GM10266 (cell line): ENCODE data around the gene SMDT1.
"Not testable (repeated sequence)": the region's sequence is repeated elsewhere in the genome, so short reads cannot be mapped to it uniquely, and the experiment has no call there.

ENCODE experiments used
- DNase-seq: peaks from one replicate; pipeline ENCODE4 v3.0.0; 2012; ENCODE audit errors: extremely low spot score
- CTCF ChIP-seq: IDR thresholded peaks from 2 replicates; pipeline ENCODE4 v1.5.1; 2012; ENCODE audit warnings: mild to moderate bottlenecking, low read depth; ENCODE audit not compliant: control insufficient read depth, insufficient read depth; ENCODE audit errors: missing control alignments

The SMDT1 gene

DNA sequence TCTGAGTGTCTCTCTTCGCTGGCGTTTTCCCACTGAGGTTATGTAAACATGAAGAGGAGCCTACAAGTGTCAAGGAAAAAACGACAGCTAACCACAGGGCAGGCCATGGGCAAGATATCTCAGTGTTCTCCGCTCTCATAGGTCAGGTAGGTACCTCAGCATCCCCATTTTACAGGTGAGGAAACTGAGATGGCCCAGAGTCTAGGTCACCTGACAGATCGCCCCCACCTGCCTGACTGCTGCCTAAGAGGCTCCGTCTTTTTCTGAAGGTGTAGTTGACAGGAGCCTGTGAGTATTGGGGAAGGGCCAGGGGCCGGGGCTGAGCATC is 11.9 kb downstream of the SMDT1 start:
- DNase-seq, result no peak

DNA sequence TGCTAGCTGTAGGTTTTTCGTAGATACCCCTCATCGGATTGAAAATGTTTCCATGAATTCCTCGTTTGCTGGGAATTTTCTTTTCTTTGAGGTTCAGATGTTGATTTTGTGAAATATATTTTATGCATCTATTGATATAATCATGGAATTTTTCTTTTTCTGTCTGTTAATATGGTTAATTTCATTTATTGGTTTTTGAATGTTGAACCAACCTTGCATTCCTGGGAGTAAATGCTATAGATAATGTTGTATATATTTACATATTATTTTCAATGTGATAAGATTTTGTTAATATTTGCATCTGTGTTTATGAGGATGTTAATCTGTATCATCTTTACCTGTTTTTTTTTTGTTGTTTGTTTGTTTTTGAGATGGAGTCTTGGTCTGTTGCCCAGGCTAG is 21.7 kb downstream of the SMDT1 start:
- no peak for TF ChIP-seq CTCF
- DNase-seq, result no peak

More for the DNA sequence above, 11.9 kb downstream of the SMDT1 start:
- no peak for TF ChIP-seq CTCF

DNA sequence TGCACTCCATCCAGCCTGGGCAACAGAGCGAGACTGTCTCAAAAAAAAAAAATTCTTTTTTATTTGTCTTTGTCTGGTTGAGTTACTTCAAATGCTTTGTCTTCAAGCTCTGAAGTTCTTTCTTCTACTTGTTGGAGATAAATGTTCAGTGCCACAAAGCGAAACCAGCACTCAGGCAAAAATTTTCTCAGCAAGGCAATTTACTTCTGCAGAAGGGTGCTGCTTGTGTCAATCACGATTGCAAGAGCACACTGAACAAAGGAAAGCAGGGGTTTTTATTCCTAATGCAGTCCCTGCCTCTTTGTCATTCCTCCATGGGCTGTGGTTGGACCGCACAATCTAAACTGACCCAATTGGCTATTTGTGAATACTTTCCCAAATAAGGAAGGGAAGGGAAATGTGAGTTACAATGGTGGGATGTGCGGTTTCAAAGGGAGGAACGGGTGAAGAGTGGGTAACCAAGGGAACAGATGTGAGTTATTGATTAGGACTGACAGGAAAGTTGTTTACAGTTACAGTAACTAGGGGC is 24.9 kb downstream of the SMDT1 start:
- DNase-seq, result not testable (repeated sequence)

DNA sequence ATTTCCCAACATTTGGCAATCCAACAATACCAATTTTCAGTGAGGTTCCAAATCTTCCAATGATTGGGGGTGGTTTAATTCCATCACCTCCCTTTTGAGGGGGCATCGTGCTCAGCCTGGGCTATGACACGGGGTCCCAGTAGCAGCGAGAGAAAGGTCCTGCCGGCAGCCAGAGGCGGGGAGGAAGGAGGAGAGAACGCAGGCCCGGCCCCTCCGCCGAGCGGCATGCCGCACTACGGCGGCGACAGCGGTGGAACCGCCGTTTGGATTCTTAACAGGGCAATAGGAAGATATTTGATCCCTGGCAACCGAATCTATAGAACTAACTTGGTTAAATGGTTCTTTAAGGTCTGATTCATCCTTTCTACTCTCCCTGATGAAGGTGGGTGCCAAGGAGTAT is 29.3 kb downstream of the SMDT1 start:
- no peak for TF ChIP-seq CTCF
- no peak for DNase-seq

GRCh38 chr22:42111798-42112197 is 32.3 kb downstream of the SMDT1 start:
- no peak for DNase-seq
- TF ChIP-seq CTCF, result no peak

GRCh38 chr22:42112793-42113192 is 33.3 kb downstream of the SMDT1 start:
- TF ChIP-seq CTCF, result peak; percentile 9
- DNase-seq, result not testable (repeated sequence)

DNA sequence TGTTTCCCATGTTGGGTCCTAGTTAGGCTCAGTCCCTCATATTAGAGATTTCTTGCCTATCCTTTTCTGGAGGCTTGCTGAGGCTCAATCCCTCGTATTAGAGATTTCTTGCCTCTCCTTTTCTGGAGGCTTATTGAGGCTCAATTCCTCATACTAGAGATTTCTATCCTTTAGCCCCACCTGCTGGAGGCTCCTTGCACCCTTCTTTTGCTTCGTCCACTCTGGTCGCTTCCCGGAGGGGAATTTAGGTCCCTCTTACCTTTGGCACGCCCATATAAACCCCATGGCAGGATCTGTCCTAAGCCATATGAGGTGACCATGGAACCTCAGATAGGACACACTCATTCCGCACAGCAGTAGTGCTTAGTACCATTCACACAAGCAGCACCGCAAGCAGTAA is 35.2 kb downstream of the SMDT1 start:
- DNase-seq, result no peak
- no peak for TF ChIP-seq CTCF

- not testable (repeated sequence) for DNase-seq
Observed at GRCh38 chr22:42115420-42115830, 35.9 kb downstream of the SMDT1 start.
